ENCODE results near the gene VPS54.

DNA sequence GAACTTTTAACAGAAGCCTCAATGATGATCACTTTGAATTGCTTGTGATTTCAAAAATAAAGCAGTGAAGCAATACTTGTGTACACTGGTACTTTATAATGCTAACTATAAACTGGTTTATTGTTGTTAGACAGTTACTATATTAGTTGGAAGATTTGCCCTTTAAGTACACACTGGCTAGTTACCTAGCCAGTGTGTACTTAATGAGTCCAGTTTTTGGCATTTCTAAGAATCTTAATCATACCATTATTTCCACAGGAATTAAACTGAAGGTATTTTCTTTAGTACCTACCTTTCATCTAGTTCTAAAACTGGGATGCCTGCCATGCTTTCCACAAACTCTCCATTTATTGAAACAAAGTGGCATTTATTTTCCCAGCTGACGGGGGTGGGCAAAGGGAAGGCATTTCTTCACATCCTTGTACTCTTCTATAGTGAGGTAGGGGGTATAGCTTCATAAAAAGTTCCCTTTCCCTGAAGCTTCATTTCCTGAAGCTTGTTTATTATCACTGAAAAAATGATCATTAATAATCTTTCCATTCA, 127.7 kb downstream of the VPS54 start:
- TF ChIP-seq, protein P1, sequence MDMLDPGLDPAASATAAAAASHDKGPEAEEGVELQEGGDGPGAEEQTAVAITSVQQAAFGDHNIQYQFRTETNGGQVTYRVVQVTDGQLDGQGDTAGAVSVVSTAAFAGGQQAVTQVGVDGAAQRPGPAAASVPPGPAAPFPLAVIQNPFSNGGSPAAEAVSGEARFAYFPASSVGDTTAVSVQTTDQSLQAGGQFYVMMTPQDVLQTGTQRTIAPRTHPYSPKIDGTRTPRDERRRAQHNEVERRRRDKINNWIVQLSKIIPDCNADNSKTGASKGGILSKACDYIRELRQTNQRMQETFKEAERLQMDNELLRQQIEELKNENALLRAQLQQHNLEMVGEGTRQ (CRISPR knock-in tag; IDR thresholded peaks at IDR 0.05) = no peak
- TF ChIP-seq ZEB2 (IDR thresholded peaks at IDR 0.05) (no peak), ZZZ3 (IDR thresholded peaks at IDR 0.05) (no peak), POLR2AphosphoS5 (IDR thresholded peaks at IDR 0.05; ENCODE audit: control insufficient read depth, insufficient read depth, low read depth, low read length) (no peak), ZNF512 (tag; IDR thresholded peaks at IDR 0.05) (no peak), NCOA6 (IDR thresholded peaks at IDR 0.05) (no peak), TOE1 (IDR thresholded peaks at IDR 0.05; ENCODE audit: borderline replicate concordance) (no peak), TOE1 (CRISPR knock-in tag; IDR thresholded peaks at IDR 0.05; ENCODE audit: borderline replicate concordance, low read depth) (no peak), NELFE (IDR thresholded peaks at IDR 0.05; ENCODE audit: insufficient read depth, insufficient read length) (no peak), PREB (CRISPR knock-in tag; IDR thresholded peaks at IDR 0.05) (no peak)
- TF ChIP-seq, protein P2, sequence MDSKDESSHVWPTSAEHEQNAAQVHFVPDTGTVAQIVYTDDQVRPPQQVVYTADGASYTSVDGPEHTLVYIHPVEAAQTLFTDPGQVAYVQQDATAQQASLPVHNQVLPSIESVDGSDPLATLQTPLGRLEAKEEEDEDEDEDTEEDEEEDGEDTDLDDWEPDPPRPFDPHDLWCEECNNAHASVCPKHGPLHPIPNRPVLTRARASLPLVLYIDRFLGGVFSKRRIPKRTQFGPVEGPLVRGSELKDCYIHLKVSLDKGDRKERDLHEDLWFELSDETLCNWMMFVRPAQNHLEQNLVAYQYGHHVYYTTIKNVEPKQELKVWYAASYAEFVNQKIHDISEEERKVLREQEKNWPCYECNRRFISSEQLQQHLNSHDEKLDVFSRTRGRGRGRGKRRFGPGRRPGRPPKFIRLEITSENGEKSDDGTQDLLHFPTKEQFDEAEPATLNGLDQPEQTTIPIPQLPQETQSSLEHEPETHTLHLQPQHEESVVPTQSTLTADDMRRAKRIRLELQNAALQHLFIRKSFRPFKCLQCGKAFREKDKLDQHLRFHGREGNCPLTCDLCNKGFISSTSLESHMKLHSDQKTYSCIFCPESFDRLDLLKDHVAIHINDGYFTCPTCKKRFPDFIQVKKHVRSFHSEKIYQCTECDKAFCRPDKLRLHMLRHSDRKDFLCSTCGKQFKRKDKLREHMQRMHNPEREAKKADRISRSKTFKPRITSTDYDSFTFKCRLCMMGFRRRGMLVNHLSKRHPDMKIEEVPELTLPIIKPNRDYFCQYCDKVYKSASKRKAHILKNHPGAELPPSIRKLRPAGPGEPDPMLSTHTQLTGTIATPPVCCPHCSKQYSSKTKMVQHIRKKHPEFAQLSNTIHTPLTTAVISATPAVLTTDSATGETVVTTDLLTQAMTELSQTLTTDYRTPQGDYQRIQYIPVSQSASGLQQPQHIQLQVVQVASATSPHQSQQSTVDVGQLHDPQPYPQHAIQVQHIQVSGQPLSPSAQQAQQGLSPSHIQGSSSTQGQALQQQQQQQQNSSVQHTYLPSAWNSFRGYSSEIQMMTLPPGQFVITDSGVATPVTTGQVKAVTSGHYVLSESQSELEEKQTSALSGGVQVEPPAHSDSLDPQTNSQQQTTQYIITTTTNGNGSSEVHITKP (IDR thresholded peaks at IDR 0.05; ENCODE audit: partially characterized antibody) = no peak
- TF ChIP-seq, protein P3, sequence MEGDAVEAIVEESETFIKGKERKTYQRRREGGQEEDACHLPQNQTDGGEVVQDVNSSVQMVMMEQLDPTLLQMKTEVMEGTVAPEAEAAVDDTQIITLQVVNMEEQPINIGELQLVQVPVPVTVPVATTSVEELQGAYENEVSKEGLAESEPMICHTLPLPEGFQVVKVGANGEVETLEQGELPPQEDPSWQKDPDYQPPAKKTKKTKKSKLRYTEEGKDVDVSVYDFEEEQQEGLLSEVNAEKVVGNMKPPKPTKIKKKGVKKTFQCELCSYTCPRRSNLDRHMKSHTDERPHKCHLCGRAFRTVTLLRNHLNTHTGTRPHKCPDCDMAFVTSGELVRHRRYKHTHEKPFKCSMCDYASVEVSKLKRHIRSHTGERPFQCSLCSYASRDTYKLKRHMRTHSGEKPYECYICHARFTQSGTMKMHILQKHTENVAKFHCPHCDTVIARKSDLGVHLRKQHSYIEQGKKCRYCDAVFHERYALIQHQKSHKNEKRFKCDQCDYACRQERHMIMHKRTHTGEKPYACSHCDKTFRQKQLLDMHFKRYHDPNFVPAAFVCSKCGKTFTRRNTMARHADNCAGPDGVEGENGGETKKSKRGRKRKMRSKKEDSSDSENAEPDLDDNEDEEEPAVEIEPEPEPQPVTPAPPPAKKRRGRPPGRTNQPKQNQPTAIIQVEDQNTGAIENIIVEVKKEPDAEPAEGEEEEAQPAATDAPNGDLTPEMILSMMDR (IDR thresholded peaks at IDR 0.05 in 2 of 3, conservative IDR thresholded peaks at IDR 0.05 in 1 of 3; ENCODE audit: insufficient read depth in 2 of 3, low read depth in 1 of 3, low read length in 3 of 3) = no peak
- TF ChIP-seq, protein P4, sequence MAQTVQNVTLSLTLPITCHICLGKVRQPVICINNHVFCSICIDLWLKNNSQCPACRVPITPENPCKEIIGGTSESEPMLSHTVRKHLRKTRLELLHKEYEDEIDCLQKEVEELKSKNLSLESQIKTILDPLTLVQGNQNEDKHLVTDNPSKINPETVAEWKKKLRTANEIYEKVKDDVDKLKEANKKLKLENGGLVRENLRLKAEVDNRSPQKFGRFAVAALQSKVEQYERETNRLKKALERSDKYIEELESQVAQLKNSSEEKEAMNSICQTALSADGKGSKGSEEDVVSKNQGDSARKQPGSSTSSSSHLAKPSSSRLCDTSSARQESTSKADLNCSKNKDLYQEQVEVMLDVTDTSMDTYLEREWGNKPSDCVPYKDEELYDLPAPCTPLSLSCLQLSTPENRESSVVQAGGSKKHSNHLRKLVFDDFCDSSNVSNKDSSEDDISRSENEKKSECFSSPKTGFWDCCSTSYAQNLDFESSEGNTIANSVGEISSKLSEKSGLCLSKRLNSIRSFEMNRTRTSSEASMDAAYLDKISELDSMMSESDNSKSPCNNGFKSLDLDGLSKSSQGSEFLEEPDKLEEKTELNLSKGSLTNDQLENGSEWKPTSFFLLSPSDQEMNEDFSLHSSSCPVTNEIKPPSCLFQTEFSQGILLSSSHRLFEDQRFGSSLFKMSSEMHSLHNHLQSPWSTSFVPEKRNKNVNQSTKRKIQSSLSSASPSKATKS (CRISPR knock-in tag; IDR thresholded peaks at IDR 0.05) = no peak

Measured in K562 (cell line).